ENCODE measurements around the gene UNCX. TPM values are rescaled to one million over a fixed set of nuclear protein-coding genes. Genes with fewer than 3 reads are reported as not detected.

UNCX gene
- total and polyA plus RNA-seq, 2 of the 8 experiments (the other 6 are each of a cell fraction or from before 2014, with no cell fraction given), result not detected

- TF ChIP-seq NANOG (IDR thresholded peaks at IDR 0.05; ENCODE audit: insufficient read depth, low read depth, low read length, poor library complexity, severe bottlenecking) (no peak), CHD2 (IDR thresholded peaks at IDR 0.05; ENCODE audit: low read length) (no peak), SP2 (IDR thresholded peaks at IDR 0.05; ENCODE audit: low read length) (no peak), CBX8 (IDR thresholded peaks at IDR 0.05; ENCODE audit: borderline replicate concordance, low read depth, low read length) (no peak), E2F6 (IDR thresholded peaks at IDR 0.05) (no peak), EGR1 (IDR thresholded peaks at IDR 0.05; ENCODE audit: borderline replicate concordance, low read depth, low read length) (no peak)
Measured at GRCh38 chr7:1257863-1258262, 25.2 kb downstream of the UNCX start (continued).
